ENCODE data around the gene KRTAP10-12. TPM values are rescaled to one million over a fixed set of nuclear protein-coding genes. Genes with fewer than 3 reads are reported as not detected.

The KRTAP10-12 gene
- total and polyA plus RNA-seq, 2 experiments from 2014 or later = not detected

GRCh38 chr21:44681152-44681551 is 15.8 kb upstream of the KRTAP10-12 start:
- H4K20me1 ChIP-seq (ENCODE audit: insufficient read depth) = no peaks in the 10 kb centered on the region
- WGBS, 2 experiments (ENCODE audit: low coverage in 1 of 2, low lambda C conversion rate in 2 of 2, missing lambda C conversion rate in 2 of 2) = 41 to 42% methylated on average over 11 of the region's 11 CpGs
- no peak for TF ChIP-seq EZH2 (IDR thresholded peaks at IDR 0.05; ENCODE audit: insufficient read depth, poor library complexity, severe bottlenecking)
- TF ChIP-seq EZH2phosphoT487 (IDR thresholded peaks at IDR 0.05; ENCODE audit: insufficient read depth, low read depth) = no peak
- no peak overlapping the region for H3K4me3 ChIP-seq
- no peaks in the 10 kb centered on the region for H3F3A ChIP-seq (ENCODE audit: insufficient read depth)
- H3K79me2 ChIP-seq (ENCODE audit: insufficient read depth) = no peaks in the 10 kb centered on the region
- no peaks in the 10 kb centered on the region for H3K36me3 ChIP-seq (ENCODE audit: low read depth)
- no peak overlapping the region for H3K4me2 ChIP-seq (ENCODE audit: unreplicated experiment)
- no peaks in the 10 kb centered on the region for H3K4me1 ChIP-seq (ENCODE audit: insufficient read depth)
- in situ Hi-C loops (cut with MboI) = no loop called here
- peaks cover 36% of the 10 kb centered on the region for H3K27me3 ChIP-seq (replicated peaks; ENCODE audit: insufficient read depth)
- H3K9me2 ChIP-seq (ENCODE audit: insufficient read depth) = no peaks in the 10 kb centered on the region
- H3K9ac ChIP-seq = no peak overlapping the region
- H3K9me3 ChIP-seq (ENCODE audit: low read depth) = no peaks in the 10 kb centered on the region
- no peak for DNase-seq
- no peak overlapping the region for H2AFZ ChIP-seq
- H3K27ac ChIP-seq = no peak overlapping the region

- 36 to 48% methylated on average over 22 to 23 of the region's 23 CpGs for WGBS, 2 experiments (ENCODE audit: low coverage in 1 of 2, low lambda C conversion rate in 2 of 2, missing lambda C conversion rate in 2 of 2)
- DNase-seq = no peak
- no peaks in the 10 kb centered on the region for H3F3A ChIP-seq (ENCODE audit: insufficient read depth)
- no peaks in the 10 kb centered on the region for H4K20me1 ChIP-seq (ENCODE audit: insufficient read depth)
- H2AFZ ChIP-seq = no peak within 1 kb of the TSS
- no peaks in the 10 kb centered on the region for H3K9me3 ChIP-seq (ENCODE audit: low read depth)
- H3K4me1 ChIP-seq (ENCODE audit: insufficient read depth) = no peaks in the 10 kb centered on the region
- H3K4me3 ChIP-seq = no peak within 1 kb of the TSS
- H3K9me2 ChIP-seq (ENCODE audit: insufficient read depth) = no peaks in the 10 kb centered on the region
- no peak within 1 kb of the TSS for H3K9ac ChIP-seq
- H3K4me2 ChIP-seq (ENCODE audit: unreplicated experiment) = no peak within 1 kb of the TSS
- no peak for TF ChIP-seq EZH2 (IDR thresholded peaks at IDR 0.05; ENCODE audit: insufficient read depth, poor library complexity, severe bottlenecking)
- TF ChIP-seq EZH2phosphoT487 (IDR thresholded peaks at IDR 0.05; ENCODE audit: insufficient read depth, low read depth) = no peak
- no peak within 1 kb of the TSS for H3K27ac ChIP-seq
- H3K79me2 ChIP-seq (ENCODE audit: insufficient read depth) = no peaks in the 10 kb centered on the region
- peaks cover 40% of the 10 kb centered on the region for H3K27me3 ChIP-seq (replicated peaks; ENCODE audit: insufficient read depth)
- H3K36me3 ChIP-seq (ENCODE audit: low read depth) = no peaks in the 10 kb centered on the region
- in situ Hi-C loops (cut with MboI) = no loop called here
Measured at GRCh38 chr21:44681861-44682579, 15.0 kb upstream of the KRTAP10-12 start, which contains the start of gene KRTAP12-1. Gene KRTAP12-1, minus strand, starts transcription at chr21:44682163. Its CDS starts 40 bp downstream, at chr21:44682123.

- WGBS, 2 experiments (ENCODE audit: low coverage in 1 of 2, low lambda C conversion rate in 2 of 2, missing lambda C conversion rate in 2 of 2) = 33 to 40% methylated on average over 15 of the region's 15 CpGs
- TF ChIP-seq EZH2 (IDR thresholded peaks at IDR 0.05; ENCODE audit: insufficient read depth, poor library complexity, severe bottlenecking) (no peak), EZH2phosphoT487 (IDR thresholded peaks at IDR 0.05; ENCODE audit: insufficient read depth, low read depth) (no peak)
- Histone ChIP-seq H4K20me1 (ENCODE audit: insufficient read depth) (no peaks in the 10 kb centered on the region), H3K9me3 (ENCODE audit: low read depth) (no peaks in the 10 kb centered on the region), H2AFZ (no peak overlapping the region), H3K9me2 (ENCODE audit: insufficient read depth) (no peaks in the 10 kb centered on the region), H3K79me2 (ENCODE audit: insufficient read depth) (no peaks in the 10 kb centered on the region), H3K4me2 (ENCODE audit: unreplicated experiment) (no peak overlapping the region), H3F3A (ENCODE audit: insufficient read depth) (no peaks in the 10 kb centered on the region), H3K27ac (no peak overlapping the region), H3K27me3 (replicated peaks; ENCODE audit: insufficient read depth) (peaks cover 40% of the 10 kb centered on the region), H3K9ac (no peak overlapping the region), H3K4me3 (no peak overlapping the region), H3K36me3 (ENCODE audit: low read depth) (no peaks in the 10 kb centered on the region), H3K4me1 (ENCODE audit: insufficient read depth) (no peaks in the 10 kb centered on the region)
- in situ Hi-C loops (cut with MboI) = no loop called here
- no peak for DNase-seq
Measured at GRCh38 chr21:44682580-44683151, 14.3 kb upstream of the KRTAP10-12 start.

GRCh38 chr21:44684077-44684476 is 12.9 kb upstream of the KRTAP10-12 start:
- no peak for TF ChIP-seq EZH2 (IDR thresholded peaks at IDR 0.05; ENCODE audit: insufficient read depth, poor library complexity, severe bottlenecking)
- no peak for TF ChIP-seq EZH2phosphoT487 (IDR thresholded peaks at IDR 0.05; ENCODE audit: insufficient read depth, low read depth)
- Histone ChIP-seq H3K9me3 (ENCODE audit: low read depth) (no peaks in the 10 kb centered on the region), H3K27ac (no peak overlapping the region), H3K27me3 (replicated peaks; ENCODE audit: insufficient read depth) (peaks cover 41% of the 10 kb centered on the region), H3K4me3 (no peak overlapping the region), H3F3A (ENCODE audit: insufficient read depth) (no peaks in the 10 kb centered on the region), H3K9ac (no peak overlapping the region), H3K79me2 (ENCODE audit: insufficient read depth) (no peaks in the 10 kb centered on the region), H3K9me2 (ENCODE audit: insufficient read depth) (no peaks in the 10 kb centered on the region), H4K20me1 (ENCODE audit: insufficient read depth) (no peaks in the 10 kb centered on the region), H3K4me2 (ENCODE audit: unreplicated experiment) (no peak overlapping the region), H3K4me1 (ENCODE audit: insufficient read depth) (no peaks in the 10 kb centered on the region), H3K36me3 (ENCODE audit: low read depth) (no peaks in the 10 kb centered on the region), H2AFZ (no peak overlapping the region)
- WGBS, 2 experiments (ENCODE audit: low coverage in 1 of 2, low lambda C conversion rate in 2 of 2, missing lambda C conversion rate in 2 of 2) = 34 to 42% methylated on average over 7 of the region's 7 CpGs
- in situ Hi-C loops (cut with MboI) = no loop called here
- DNase-seq = no peak
